Hepatocyte (in vitro differentiated cells): Measurements from ENCODE around the gene GRID1. TPM values are rescaled to one million over a fixed set of nuclear protein-coding genes. Genes with fewer than 3 reads are reported as not detected.

Experiments used
- DNase-seq: peaks from one replicate; pipeline ENCODE4 v3.0.0-alpha.2; 2016; ENCODE audit warnings: low spot score
- H2AFZ ChIP-seq: fragments of 200-600 bp; sonication (generic); 2 replicates; pipeline ENCODE4 v1.6.0; 2016; ENCODE audit warnings: antibody characterized with exemption, mild to moderate bottlenecking
- H3K27ac ChIP-seq: fragments of 200-600 bp; sonication (generic); 2 replicates; pipeline ENCODE4 v1.5.1; 2016; ENCODE audit warnings: mild to moderate bottlenecking
- H3K27me3 ChIP-seq: fragments of 200-600 bp; sonication (generic); 2 replicates; pipeline ENCODE4 v1.6.1; 2016
- H3K36me3 ChIP-seq: fragments of 200-600 bp; sonication (generic); replicated peaks from 2 replicates; pipeline ENCODE4 v1.5.1; 2016; ENCODE audit warnings: low read depth; ENCODE audit not compliant: insufficient read depth
- H3K4me1 ChIP-seq: fragments of 200-600 bp; sonication (generic); 2 replicates; pipeline ENCODE4 v1.5.1; 2016; ENCODE audit warnings: mild to moderate bottlenecking, moderate library complexity; ENCODE audit not compliant: insufficient read depth
- H3K4me2 ChIP-seq: fragments of 200-600 bp; sonication (generic); 2 replicates; pipeline ENCODE4 v1.6.0; 2016
- H3K4me3 ChIP-seq: fragments of 200-600 bp; sonication (generic); 2 replicates; pipeline ENCODE4 v1.5.1; 2016; ENCODE audit warnings: mild to moderate bottlenecking
- H3K79me2 ChIP-seq: fragments of 200-600 bp; sonication (generic); 2 replicates; pipeline ENCODE4 v1.6.0; 2017; ENCODE audit warnings: mild to moderate bottlenecking
- H3K9me2 ChIP-seq: fragments of 200-600 bp; sonication (generic); replicated peaks from 2 replicates; pipeline ENCODE4 v1.6.0; 2017; ENCODE audit warnings: mild to moderate bottlenecking; ENCODE audit not compliant: insufficient read depth
- H3K9me3 ChIP-seq: fragments of 200-600 bp; sonication (generic); 2 replicates; pipeline ENCODE4 v1.5.1; 2016; ENCODE audit warnings: low read depth, mild to moderate bottlenecking
- H4K20me1 ChIP-seq: fragments of 200-600 bp; sonication (generic); 2 replicates; pipeline ENCODE4 v1.6.0; 2016; ENCODE audit warnings: mild to moderate bottlenecking; ENCODE audit not compliant: insufficient read depth, poor library complexity, severe bottlenecking
- CTCF ChIP-seq: fragments of 200-600 bp; sonication (generic); IDR thresholded peaks from 2 replicates; pipeline ENCODE4 v1.5.1; 2016; ENCODE audit warnings: antibody characterized with exemption, mild to moderate bottlenecking; ENCODE audit not compliant: poor library complexity
- EZH2 ChIP-seq: fragments of 200-600 bp; sonication (generic); IDR thresholded peaks from 2 replicates; pipeline ENCODE4 v1.6.1; 2016; ENCODE audit warnings: antibody characterized with exemption, mild to moderate bottlenecking, borderline replicate concordance
- EZH2phosphoT487 ChIP-seq: fragments of 200-600 bp; sonication (generic); IDR thresholded peaks from one replicate; pipeline ENCODE4 v1.6.1; 2018; ENCODE audit warnings: antibody characterized with exemption, mild to moderate bottlenecking, low read depth, moderate library complexity; ENCODE audit not compliant: unreplicated experiment, severe bottlenecking
- WGBS: methylation state at CpG from one replicate; pipeline ENCODE4 v1.1.6; 2016; ENCODE audit warnings: low lambda C conversion rate; ENCODE audit errors: missing lambda C conversion rate; 5-methylcytosine and 5-hydroxymethylcytosine counted together
- polyA plus RNA-seq: library from polyadenylated mRNA; unstranded; fragments of >200 nt; fragmentation: Nextera tagmentation; extraction: Ambion mirVana; gene quantifications from 2 replicates; pipeline ENCODE4 v1.2.1, GENCODE V29; 2016
- total RNA-seq: library from RNA; depleted of rRNA; stranded (reverse); fragments of >200 nt; gene quantifications from 2 replicates; pipeline ENCODE4 v1.2.3, GENCODE V29; 2014

GRID1 gene
- total and polyA plus RNA-seq, 2 experiments from 2014 or later: 0.07 to 0.37 TPM

GRCh38 chr10:86376403-86376802 is 9.8 kb upstream of the GRID1 start:
- TF ChIP-seq EZH2phosphoT487: no peak
- no peak for TF ChIP-seq CTCF
- no peak for TF ChIP-seq EZH2
- no peak for DNase-seq
- H3K4me2 ChIP-seq: no peak overlapping the region

GRCh38 chr10:86375204-86375603 is 8.6 kb upstream of the GRID1 start:
- no peaks in the 10 kb centered on the region for H3K79me2 ChIP-seq
- no peaks in the 10 kb centered on the region for H3K9me2 ChIP-seq
- no peak overlapping the region for H3K4me3 ChIP-seq
- H3K36me3 ChIP-seq: no peaks in the 10 kb centered on the region
- H3K4me2 ChIP-seq: no peak overlapping the region
- TF ChIP-seq EZH2phosphoT487 (no peak), CTCF (no peak), EZH2 (no peak)
- no peak overlapping the region for H2AFZ ChIP-seq
- no peak for DNase-seq
- H4K20me1 ChIP-seq: no peaks in the 10 kb centered on the region
- H3K27me3 ChIP-seq: peaks cover 47% of the 10 kb centered on the region
- no peaks in the 10 kb centered on the region for H3K4me1 ChIP-seq
- H3K27ac ChIP-seq: no peak overlapping the region
- WGBS: 76% methylated on average over 8 of the region's 8 CpGs
- H3K9me3 ChIP-seq: no peaks in the 10 kb centered on the region

More at GRCh38 chr10:86376403-86376802, 9.8 kb upstream of the GRID1 start:
- Histone ChIP-seq H3K9me3 (no peaks in the 10 kb centered on the region), H4K20me1 (no peaks in the 10 kb centered on the region), H3K36me3 (no peaks in the 10 kb centered on the region), H3K9me2 (no peaks in the 10 kb centered on the region), H2AFZ (no peak overlapping the region), H3K27ac (no peak overlapping the region), H3K4me1 (no peaks in the 10 kb centered on the region), H3K27me3 (peaks cover 39% of the 10 kb centered on the region), H3K79me2 (no peaks in the 10 kb centered on the region), H3K4me3 (no peak overlapping the region)
- 90% methylated on average over 7 of the region's 7 CpGs for WGBS

- H3K4me1 ChIP-seq: no peaks in the 10 kb centered on the region
- TF ChIP-seq CTCF: no peak
- TF ChIP-seq EZH2: no peak
- no peak for TF ChIP-seq EZH2phosphoT487
- H3K9me2 ChIP-seq: no peaks in the 10 kb centered on the region
- no peak for DNase-seq
- H3K79me2 ChIP-seq: no peaks in the 10 kb centered on the region
- no peaks in the 10 kb centered on the region for H3K36me3 ChIP-seq
- no peak overlapping the region for H3K4me2 ChIP-seq
- H3K9me3 ChIP-seq: no peaks in the 10 kb centered on the region
- no peak overlapping the region for H2AFZ ChIP-seq
- 75% methylated on average over 8 of the region's 8 CpGs for WGBS
- H4K20me1 ChIP-seq: no peaks in the 10 kb centered on the region
- no peak overlapping the region for H3K4me3 ChIP-seq
- peaks cover 50% of the 10 kb centered on the region for H3K27me3 ChIP-seq
- no peak overlapping the region for H3K27ac ChIP-seq
Observed at GRCh38 chr10:86374664-86375063, 8.1 kb upstream of the GRID1 start.

GRCh38 chr10:86373828-86374227 is 7.2 kb upstream of the GRID1 start:
- Histone ChIP-seq H3K27ac (no peak overlapping the region), H3K4me3 (no peak overlapping the region), H4K20me1 (no peaks in the 10 kb centered on the region), H3K9me2 (no peaks in the 10 kb centered on the region), H3K9me3 (no peaks in the 10 kb centered on the region), H3K36me3 (no peaks in the 10 kb centered on the region), H3K4me2 (no peak overlapping the region), H2AFZ (no peak overlapping the region), H3K27me3 (peaks cover 53% of the 10 kb centered on the region), H3K4me1 (no peaks in the 10 kb centered on the region), H3K79me2 (no peaks in the 10 kb centered on the region)
- 80% methylated on average over 7 of the region's 7 CpGs for WGBS
- TF ChIP-seq EZH2phosphoT487 (no peak), EZH2 (no peak), CTCF (no peak)
- no peak for DNase-seq
